Stomach (tissue), 9 donors: Measurements from ENCODE around the gene DNAJB1. TPM values are rescaled to one million over a fixed set of nuclear protein-coding genes. Genes with fewer than 3 reads are reported as not detected.
A peak's percentile ranks its signal among the peaks of the same experiment; 100 is the strongest.

ENCODE experiments used
- DNase-seq, 2 donors: peaks; one replicate each; pipeline versions ENCODE4 v3.0.0 to v3.0.0-alpha.2; 2013 to 2019
- H3K27ac ChIP-seq, 5 donors: fragments of 200-600 bp in 4 of 5; sonication (generic) in 4 of 5; one replicate each; pipeline ENCODE4 v1.5.1; 2013 to 2019; ENCODE audit warnings: mild to moderate bottlenecking in 1 of 5, moderate library complexity in 1 of 5
- H3K27me3 ChIP-seq, 3 donors: fragments of 200-600 bp; sonication (generic); one replicate each; pipeline ENCODE4 v1.5.1; 2017 to 2019; ENCODE audit warnings: mixed run types in 1 of 3
- H3K36me3 ChIP-seq, 4 donors: fragments of 200-600 bp; sonication (generic); 1 replicate in 3 of 4; 2 replicates in 1 of 4; pipeline ENCODE4 v1.5.1; 2016 to 2019
- H3K4me1 ChIP-seq, 4 donors: fragments of 200-600 bp; sonication (generic); one replicate each; pipeline ENCODE4 v1.5.1; 2016 to 2019
- H3K4me3 ChIP-seq, 4 donors: fragments of 200-600 bp; sonication (generic) in 3 of 4; one replicate each; pipeline ENCODE4 v1.5.1; 2016 to 2019; ENCODE audit warnings: mild to moderate bottlenecking in 1 of 4
- H3K9me3 ChIP-seq, 4 donors: fragments of 200-600 bp; sonication (generic); one replicate each; pipeline ENCODE4 v1.5.1; 2016 to 2019
- EP300 ChIP-seq: sonication (generic); formaldehyde crosslinking; IDR thresholded peaks from one replicate; pipeline ENCODE4 v1.6.1; 2017; ENCODE audit warnings: antibody characterized with exemption
- POLR2A ChIP-seq, 4 donors: fragments of 450-650 bp; IDR thresholded peaks; one replicate each; pipeline ENCODE4 v1.6.1; 2016; ENCODE audit warnings: antibody characterized with exemption in 4 of 4, control low read depth in 2 of 4, mild to moderate bottlenecking in 1 of 4, moderate library complexity in 1 of 4
- POLR2AphosphoS5 ChIP-seq, 3 donors: sonication (generic); formaldehyde crosslinking; IDR thresholded peaks; one replicate each; pipeline ENCODE4 v1.6.1; 2016; ENCODE audit warnings: antibody characterized with exemption in 3 of 3
- WGBS, 5 donors: extraction: QIAGEN DNeasy Blood & Tissue Kit in 3 of 5; methylation state at CpG; one replicate each; pipeline versions ENCODE4 v1.1.5 to v1.1.7; 2013 to 2018; 5-methylcytosine and 5-hydroxymethylcytosine counted together
- intact Hi-C: fragments of 100-400 bp; cut with DNase I; formaldehyde crosslinking; loops from one replicate; pipeline ENCODE4 v1.15.1; 2023; ENCODE audit warnings: low total_unique reads
- polyA plus RNA-seq, 3 donors: library from polyadenylated mRNA; stranded (reverse); fragments of 200-250 nt; gene quantifications; one replicate each; pipeline ENCODE4 v1.2.3, GENCODE V29; 2013
- total RNA-seq, 5 donors: library from RNA; depleted of rRNA; stranded (reverse); fragments of >200 nt; gene quantifications; one replicate each; pipeline versions ENCODE4 v1.1.0 to v1.2.3, GENCODE V29; 2014 to 2016
- TF ChIP-seq, protein P1 (sequence below), 7 experiments: fragments of 450-650 bp in 4 of 7; fragments of 200-600 bp in 3 of 7; sonication (generic) in 3 of 7; IDR thresholded peaks; one replicate each; pipeline ENCODE4 v1.5.1; 2016 to 2019; ENCODE audit warnings: antibody characterized with exemption in 7 of 7, control low read depth in 2 of 7, mild to moderate bottlenecking in 1 of 7
- donor health status: healthy with polysubstance abuse.
- donor health status: Bipolar disorder and iron deficiency.
- donor health status: healthy.

DNAJB1 gene
- total and polyA plus RNA-seq, 8 donors: 9.9 to 85.8 (median 50.4) TPM

DNA sequence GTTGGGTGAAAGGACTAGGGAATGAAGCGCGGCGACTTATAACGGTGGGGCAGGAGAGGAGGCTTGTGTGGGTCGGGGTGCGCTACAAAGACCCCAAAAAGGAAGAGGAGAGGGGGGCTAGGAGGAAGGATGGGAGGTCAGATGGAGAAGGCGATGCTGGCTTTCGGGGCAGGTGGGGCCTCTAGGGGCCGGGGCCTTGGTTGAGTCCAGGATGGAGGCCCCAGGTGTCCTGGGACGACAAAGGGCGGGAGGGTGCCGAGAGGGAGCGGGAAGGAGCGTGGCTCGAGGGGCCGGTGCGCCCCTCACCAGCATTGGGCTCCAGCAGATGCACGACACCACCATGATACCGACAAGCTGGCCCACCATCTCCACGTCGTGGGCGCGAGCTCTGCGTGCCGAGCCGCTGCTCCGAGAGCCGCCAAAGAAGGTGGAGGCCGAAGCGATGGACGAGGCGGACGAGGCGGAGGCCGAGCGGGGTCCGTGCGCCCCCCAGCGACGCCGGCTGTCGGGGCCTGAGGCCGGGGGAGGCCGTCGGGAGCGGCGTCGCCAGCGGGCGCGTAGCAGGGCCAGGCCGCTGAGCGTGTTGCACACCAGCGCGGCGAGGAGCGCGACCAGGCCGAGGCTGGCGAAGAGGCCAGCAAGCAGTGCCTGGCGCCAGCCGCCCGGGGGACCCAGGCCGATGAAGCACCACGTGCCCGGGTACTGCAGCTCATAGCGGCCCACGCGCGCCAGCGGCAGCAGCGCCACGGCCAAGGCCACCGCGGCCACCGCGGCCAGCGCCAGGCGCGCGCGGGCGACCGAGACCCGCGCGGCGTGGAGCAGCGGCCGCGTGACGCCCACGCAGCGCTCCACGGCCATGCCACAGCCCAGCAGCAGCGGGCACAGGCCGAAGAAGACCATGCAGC lies 44.9 kb downstream of the DNAJB1 start:
- Histone ChIP-seq H3K9me3 (no peaks in the 10 kb centered on the region), H3K27me3 (peaks cover 0 to 47% (median 29%) of the 10 kb centered on the region in 3 donors), H3K4me3 (peak overlapping the region in 3 of 4 donors; percentile 16 to 46 (median 30)), H3K4me1 (peaks cover 61 to 69% (median 65%) of the 10 kb centered on the region in 4 donors), H3K36me3 (peaks cover 31 to 47% (median 45%) of the 10 kb centered on the region in 4 donors), H3K27ac (peak overlapping the region in 1 of 5 donors; percentile 82)
- intact Hi-C loops: no loop called here
- WGBS, 5 donors: 10 to 37% (median 15%) methylated on average over 39 to 97 of the region's 97 CpGs
- DNase-seq: peak in 1 of 2 donors; percentile 62
- TF ChIP-seq, protein P1, sequence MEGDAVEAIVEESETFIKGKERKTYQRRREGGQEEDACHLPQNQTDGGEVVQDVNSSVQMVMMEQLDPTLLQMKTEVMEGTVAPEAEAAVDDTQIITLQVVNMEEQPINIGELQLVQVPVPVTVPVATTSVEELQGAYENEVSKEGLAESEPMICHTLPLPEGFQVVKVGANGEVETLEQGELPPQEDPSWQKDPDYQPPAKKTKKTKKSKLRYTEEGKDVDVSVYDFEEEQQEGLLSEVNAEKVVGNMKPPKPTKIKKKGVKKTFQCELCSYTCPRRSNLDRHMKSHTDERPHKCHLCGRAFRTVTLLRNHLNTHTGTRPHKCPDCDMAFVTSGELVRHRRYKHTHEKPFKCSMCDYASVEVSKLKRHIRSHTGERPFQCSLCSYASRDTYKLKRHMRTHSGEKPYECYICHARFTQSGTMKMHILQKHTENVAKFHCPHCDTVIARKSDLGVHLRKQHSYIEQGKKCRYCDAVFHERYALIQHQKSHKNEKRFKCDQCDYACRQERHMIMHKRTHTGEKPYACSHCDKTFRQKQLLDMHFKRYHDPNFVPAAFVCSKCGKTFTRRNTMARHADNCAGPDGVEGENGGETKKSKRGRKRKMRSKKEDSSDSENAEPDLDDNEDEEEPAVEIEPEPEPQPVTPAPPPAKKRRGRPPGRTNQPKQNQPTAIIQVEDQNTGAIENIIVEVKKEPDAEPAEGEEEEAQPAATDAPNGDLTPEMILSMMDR (IDR thresholded peaks at IDR 0.05): no peak
- TF ChIP-seq POLR2A (IDR thresholded peaks at IDR 0.05) (no peak), POLR2AphosphoS5 (IDR thresholded peaks at IDR 0.05) (no peak), EP300 (no peak)

DNA sequence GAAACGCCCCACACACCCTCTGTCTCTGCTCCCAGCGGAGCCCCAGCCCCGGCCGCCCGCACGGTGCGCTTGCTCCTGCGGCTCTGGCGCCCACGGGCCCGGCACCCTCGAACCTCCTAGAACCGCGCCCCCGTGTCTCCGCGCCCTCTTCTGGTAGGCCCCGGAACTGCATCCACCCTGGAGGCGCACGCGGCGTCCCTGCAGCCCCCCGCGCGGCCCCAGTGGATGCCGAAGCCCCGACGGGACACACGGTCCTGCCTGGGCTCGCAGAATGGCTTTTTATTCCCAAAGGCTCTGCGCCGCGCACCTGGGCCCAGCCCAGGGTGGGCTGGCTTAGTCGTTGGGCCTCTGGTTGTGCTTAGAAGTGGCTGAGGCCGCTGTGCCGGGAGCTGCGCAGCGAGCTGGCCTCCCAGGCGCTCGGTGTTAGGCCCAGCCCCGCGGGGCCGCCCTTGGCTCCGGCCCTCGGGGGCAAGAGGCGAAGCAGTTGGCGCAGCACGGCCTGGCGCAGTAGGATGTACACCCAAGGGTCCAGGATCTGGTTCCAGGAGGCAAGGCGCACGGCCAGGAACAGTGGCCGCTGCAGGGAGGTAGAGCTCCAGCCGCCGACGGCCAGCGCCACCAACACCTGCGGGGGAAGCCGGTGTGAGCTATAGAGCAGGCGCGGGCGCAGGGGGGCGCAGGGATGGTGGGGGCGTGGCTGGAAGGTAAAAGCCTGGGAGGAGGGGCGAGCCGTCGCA lies 45.8 kb downstream of the DNAJB1 start:
- H3K4me3 ChIP-seq: peak overlapping the region; percentile 21 to 46 (median 30)
- 3 to 10% (median 6%) methylated on average over 24 to 66 of the region's 66 CpGs for WGBS, 5 donors

DNA sequence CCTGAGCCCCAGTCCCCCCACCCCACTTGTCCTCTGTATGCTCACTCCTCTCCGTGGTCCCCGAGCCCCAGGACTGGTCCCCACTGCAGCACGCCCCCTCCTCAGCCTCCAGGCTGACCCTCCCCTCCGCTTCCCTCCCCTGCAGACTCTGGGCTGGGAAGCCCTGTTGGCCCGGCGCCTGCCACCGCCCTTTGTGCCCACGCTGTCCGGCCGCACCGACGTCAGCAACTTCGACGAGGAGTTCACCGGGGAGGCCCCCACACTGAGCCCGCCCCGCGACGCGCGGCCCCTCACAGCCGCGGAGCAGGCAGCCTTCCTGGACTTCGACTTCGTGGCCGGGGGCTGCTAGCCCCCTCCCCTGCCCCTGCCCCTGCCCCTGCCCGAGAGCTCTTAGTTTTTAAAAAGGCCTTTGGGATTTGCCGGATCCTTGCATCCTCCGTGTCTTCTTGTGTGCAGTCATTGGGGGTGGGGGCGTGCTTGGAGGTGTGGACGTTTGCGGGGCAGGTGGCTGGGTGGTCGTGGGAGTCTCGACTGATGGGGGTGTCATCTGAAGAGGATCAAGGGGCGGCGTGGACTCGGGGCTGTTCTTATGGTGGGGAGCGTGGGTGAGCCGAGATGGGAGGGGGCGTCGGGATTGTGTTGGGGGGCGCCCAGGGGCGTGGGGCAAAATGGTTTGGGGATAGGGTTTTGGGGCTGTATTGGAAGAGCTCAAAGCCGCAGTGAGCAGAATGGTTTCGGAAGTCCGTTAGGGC lies 46.6 kb downstream of the DNAJB1 start:
- no peaks in the 10 kb centered on the region for H3K9me3 ChIP-seq
- peak overlapping the region in 2 of 4 donors; percentile 30 to 46 for H3K4me3 ChIP-seq
- TF ChIP-seq EP300 (no peak), POLR2A (IDR thresholded peaks at IDR 0.05) (no peak), POLR2AphosphoS5 (IDR thresholded peaks at IDR 0.05) (no peak)
- TF ChIP-seq, protein P1 (IDR thresholded peaks at IDR 0.05): no peak
- intact Hi-C loops: no loop called here
- WGBS, 5 donors: 65 to 76% (median 68%) methylated on average over 25 to 46 of the region's 46 CpGs
- H3K4me1 ChIP-seq: peaks cover 48 to 52% (median 50%) of the 10 kb centered on the region in 4 donors
- peak overlapping the region in 1 of 5 donors; percentile 54 for H3K27ac ChIP-seq
- peak in 1 of 2 donors; percentile 31 for DNase-seq
- peaks cover 0 to 47% (median 29%) of the 10 kb centered on the region in 3 donors for H3K27me3 ChIP-seq
- peaks cover 30 to 52% (median 51%) of the 10 kb centered on the region in 4 donors for H3K36me3 ChIP-seq

More for the DNA sequence above, 45.8 kb downstream of the DNAJB1 start:
- TF ChIP-seq EP300 (no peak), POLR2A (IDR thresholded peaks at IDR 0.05) (no peak), POLR2AphosphoS5 (IDR thresholded peaks at IDR 0.05) (peak in 1 of 3 donors; percentile 6)
- TF ChIP-seq, protein P1 (IDR thresholded peaks at IDR 0.05): peak in 6 of 7 experiments; percentile 54 to 99 (median 96)
- intact Hi-C loops: no loop called here
- H3K27me3 ChIP-seq: peaks cover 0 to 47% (median 29%) of the 10 kb centered on the region in 3 donors
- H3K36me3 ChIP-seq: peaks cover 31 to 47% (median 45%) of the 10 kb centered on the region in 4 donors
- H3K9me3 ChIP-seq: no peaks in the 10 kb centered on the region
- H3K27ac ChIP-seq: peak overlapping the region in 3 of 5 donors; percentile 23 to 54 (median 34)
- peak; percentile 70 to 89 for DNase-seq
- peaks cover 55 to 60% (median 58%) of the 10 kb centered on the region in 4 donors for H3K4me1 ChIP-seq
